IPS-18a (cell line): ENCODE measurements around the gene ACP4.
"Not testable (repeated sequence)": the region's sequence is repeated elsewhere in the genome, so short reads cannot be mapped to it uniquely, and the experiment has no call there.

Experiments used
- H3K27ac ChIP-seq: one replicate; pipeline ENCODE4 v1.5.1; 2013; ENCODE audit warnings: low read length
- H3K27me3 ChIP-seq: one replicate; pipeline ENCODE4 v1.6.1; 2013; ENCODE audit warnings: mild to moderate bottlenecking, low read length; ENCODE audit not compliant: control insufficient read depth, insufficient read depth
- H3K36me3 ChIP-seq: one replicate; pipeline ENCODE4 v1.6.1; 2013; ENCODE audit warnings: low read depth, low read length; ENCODE audit not compliant: control insufficient read depth
- H3K4me1 ChIP-seq: one replicate; pipeline ENCODE4 v1.6.1; 2013; ENCODE audit warnings: low read depth, low read length; ENCODE audit not compliant: control insufficient read depth
- H3K4me3 ChIP-seq: one replicate; pipeline ENCODE4 v1.5.1; 2013; ENCODE audit warnings: low read length
- H3K9ac ChIP-seq: one replicate; pipeline ENCODE4 v1.6.1; 2013; ENCODE audit warnings: mild to moderate bottlenecking, low read length, moderate library complexity
- H3K9me3 ChIP-seq: one replicate; pipeline ENCODE4 v1.6.1; 2013; ENCODE audit warnings: low read depth, low read length; ENCODE audit not compliant: control insufficient read depth

ACP4 gene

GRCh38 chr19:50761501-50761900 is 28.7 kb upstream of the ACP4 start:
- H3K27ac ChIP-seq, H3K4me1 ChIP-seq, H3K9ac ChIP-seq, H3K36me3 ChIP-seq, H3K4me3 ChIP-seq, H3K9me3 ChIP-seq, H3K27me3 ChIP-seq: not testable (repeated sequence)

- H3K4me3 ChIP-seq, H3K9ac ChIP-seq, H3K36me3 ChIP-seq, H3K9me3 ChIP-seq, H3K4me1 ChIP-seq, H3K27me3 ChIP-seq, H3K27ac ChIP-seq: not testable (repeated sequence)
Measured at GRCh38 chr19:50763521-50763920, 26.7 kb upstream of the ACP4 start.

- Histone ChIP-seq H3K36me3 (no peaks in the 10 kb centered on the region), H3K27me3 (no peaks in the 10 kb centered on the region), H3K27ac (no peak overlapping the region), H3K9ac (no peak overlapping the region), H3K4me1 (no peaks in the 10 kb centered on the region), H3K4me3 (no peak overlapping the region), H3K9me3 (no peaks in the 10 kb centered on the region)
Measured at GRCh38 chr19:50764409-50764808, 25.8 kb upstream of the ACP4 start.

- not testable (repeated sequence) for H3K36me3 ChIP-seq, H3K9me3 ChIP-seq, H3K4me3 ChIP-seq, H3K9ac ChIP-seq, H3K4me1 ChIP-seq, H3K27me3 ChIP-seq, H3K27ac ChIP-seq
Measured at GRCh38 chr19:50766746-50767145, 23.5 kb upstream of the ACP4 start.

- not testable (repeated sequence) for H3K4me1 ChIP-seq, H3K36me3 ChIP-seq, H3K4me3 ChIP-seq, H3K27me3 ChIP-seq, H3K9ac ChIP-seq, H3K9me3 ChIP-seq, H3K27ac ChIP-seq
Measured at GRCh38 chr19:50767263-50767662, 23.0 kb upstream of the ACP4 start.

GRCh38 chr19:50768277-50768676 is 21.9 kb upstream of the ACP4 start:
- Histone ChIP-seq H3K4me3 (no peak overlapping the region), H3K9me3 (peaks cover 4% of the 10 kb centered on the region), H3K9ac (no peak overlapping the region), H3K4me1 (no peaks in the 10 kb centered on the region), H3K27me3 (no peaks in the 10 kb centered on the region), H3K27ac (no peak overlapping the region), H3K36me3 (no peaks in the 10 kb centered on the region)

- not testable (repeated sequence) for H3K27ac ChIP-seq, H3K4me1 ChIP-seq, H3K4me3 ChIP-seq, H3K9me3 ChIP-seq, H3K9ac ChIP-seq, H3K36me3 ChIP-seq
- H3K27me3 ChIP-seq = peaks cover 15% of the 10 kb centered on the region
Measured at GRCh38 chr19:50770164-50770563, 20.1 kb upstream of the ACP4 start, which contains the start of gene GPR32. GPR32 (plus strand) TSS chr19:50770464; CDS start chr19:50770601, 137 bp downstream.

- H3K4me1 ChIP-seq = no peaks in the 10 kb centered on the region
- H3K4me3 ChIP-seq = no peak overlapping the region
- H3K9ac ChIP-seq = no peak overlapping the region
- no peak overlapping the region for H3K27ac ChIP-seq
- no peaks in the 10 kb centered on the region for H3K36me3 ChIP-seq
- peaks cover 22% of the 10 kb centered on the region for H3K27me3 ChIP-seq
- H3K9me3 ChIP-seq = peaks cover 4% of the 10 kb centered on the region
Measured at GRCh38 chr19:50770888-50771287, 19.3 kb upstream of the ACP4 start.

GRCh38 chr19:50772476-50772875 is 17.7 kb upstream of the ACP4 start:
- no peaks in the 10 kb centered on the region for H3K36me3 ChIP-seq
- H3K9ac ChIP-seq = no peak overlapping the region
- H3K4me1 ChIP-seq = peaks cover 2% of the 10 kb centered on the region
- H3K9me3 ChIP-seq = peaks cover 4% of the 10 kb centered on the region
- no peak overlapping the region for H3K4me3 ChIP-seq
- no peak overlapping the region for H3K27ac ChIP-seq
- H3K27me3 ChIP-seq = peaks cover 38% of the 10 kb centered on the region

GRCh38 chr19:50772912-50773311 is 17.3 kb upstream of the ACP4 start:
- H3K9ac ChIP-seq, H3K9me3 ChIP-seq, H3K4me3 ChIP-seq, H3K36me3 ChIP-seq, H3K4me1 ChIP-seq, H3K27ac ChIP-seq: not testable (repeated sequence)
- H3K27me3 ChIP-seq = peaks cover 42% of the 10 kb centered on the region

GRCh38 chr19:50773454-50773853 is 16.8 kb upstream of the ACP4 start:
- not testable (repeated sequence) for H3K9ac ChIP-seq, H3K9me3 ChIP-seq, H3K4me3 ChIP-seq, H3K36me3 ChIP-seq, H3K4me1 ChIP-seq, H3K27ac ChIP-seq
- H3K27me3 ChIP-seq = peaks cover 48% of the 10 kb centered on the region

- Histone ChIP-seq H3K9me3 (peaks cover 4% of the 10 kb centered on the region), H3K4me1 (peaks cover 5% of the 10 kb centered on the region), H3K9ac (no peak overlapping the region), H3K27ac (no peak overlapping the region), H3K36me3 (no peaks in the 10 kb centered on the region), H3K27me3 (peaks cover 75% of the 10 kb centered on the region), H3K4me3 (no peak overlapping the region)
Measured at GRCh38 chr19:50776131-50776530, 14.1 kb upstream of the ACP4 start.
